ENCODE data around the gene SPOUT1. TPM values are rescaled to one million over a fixed set of nuclear protein-coding genes. Genes with fewer than 3 reads are reported as not detected.

The SPOUT1 gene
- total RNA-seq, 1 experiment from 2014 or later = 59.6 TPM

DNA sequence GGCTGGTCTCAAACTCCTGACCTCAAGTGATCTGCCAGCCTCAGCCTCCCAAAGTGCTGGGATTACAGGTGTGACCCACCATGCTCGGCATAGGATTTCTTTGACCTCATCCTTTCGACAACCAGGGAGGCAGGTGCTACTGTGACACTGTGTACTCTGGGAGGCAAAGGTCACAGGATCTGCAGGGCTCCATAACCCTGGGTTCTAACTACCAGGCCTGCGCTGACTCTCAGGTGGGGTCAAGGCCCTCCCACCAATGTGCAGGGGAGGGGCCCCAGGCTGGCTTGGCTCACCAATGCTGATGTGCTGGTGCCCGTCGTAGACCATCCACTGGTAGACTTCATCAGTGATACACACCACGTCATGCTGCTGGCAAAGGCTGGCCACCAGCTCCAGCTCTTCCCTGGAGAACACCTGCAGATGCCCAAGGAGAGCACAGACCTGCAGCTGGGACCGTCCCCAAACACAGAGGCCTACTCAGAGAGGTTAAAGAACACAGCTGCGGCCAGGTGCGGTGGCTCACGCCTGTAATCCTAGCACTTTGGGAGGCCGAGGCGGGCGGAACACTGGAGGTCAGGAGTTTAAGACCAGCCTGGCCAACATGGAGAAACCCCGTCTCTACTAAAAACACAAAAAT, 7.0 kb upstream of the SPOUT1 start:
- Histone ChIP-seq H2AFZ (no peak overlapping the region), H3K4me2 (no peak overlapping the region), H3K27ac (no peak overlapping the region), H4K20me1 (ENCODE audit: insufficient read depth) (no peaks in the 10 kb centered on the region), H3K9me2 (ENCODE audit: insufficient read depth) (no peaks in the 10 kb centered on the region), H3K4me3 (no peak overlapping the region), H3K4me1 (replicated peaks; ENCODE audit: insufficient read depth) (no peaks in the 10 kb centered on the region), H3K36me3 (ENCODE audit: low read depth) (no peaks in the 10 kb centered on the region), H3K79me2 (ENCODE audit: low read depth) (no peaks in the 10 kb centered on the region), H3K9me3 (ENCODE audit: insufficient read depth, low read depth) (no peaks in the 10 kb centered on the region), H3K27me3 (ENCODE audit: insufficient read depth, low read depth) (no peaks in the 10 kb centered on the region), H3F3A (ENCODE audit: insufficient read depth, low read depth) (0 out of 2 replicates have a peak, but pooled peaks cover 5% of the 10 kb centered on the region)
- ChIA-PET CTCF (no interaction called here), POLR2A (ENCODE audit: unreplicated experiment) (no interaction called here)
- BruUV-seq (replicated peaks) = no TSS peak
- TF ChIP-seq CTCF (conservative IDR thresholded peaks at IDR 0.05) (no peak), EZH2 (IDR thresholded peaks at IDR 0.05; ENCODE audit: low read depth) (no peak)
- intact Hi-C loops (cut with micrococcal nuclease; ENCODE audit: unreplicated experiment) = no loop called here
- DNase-seq = no peak

DNA sequence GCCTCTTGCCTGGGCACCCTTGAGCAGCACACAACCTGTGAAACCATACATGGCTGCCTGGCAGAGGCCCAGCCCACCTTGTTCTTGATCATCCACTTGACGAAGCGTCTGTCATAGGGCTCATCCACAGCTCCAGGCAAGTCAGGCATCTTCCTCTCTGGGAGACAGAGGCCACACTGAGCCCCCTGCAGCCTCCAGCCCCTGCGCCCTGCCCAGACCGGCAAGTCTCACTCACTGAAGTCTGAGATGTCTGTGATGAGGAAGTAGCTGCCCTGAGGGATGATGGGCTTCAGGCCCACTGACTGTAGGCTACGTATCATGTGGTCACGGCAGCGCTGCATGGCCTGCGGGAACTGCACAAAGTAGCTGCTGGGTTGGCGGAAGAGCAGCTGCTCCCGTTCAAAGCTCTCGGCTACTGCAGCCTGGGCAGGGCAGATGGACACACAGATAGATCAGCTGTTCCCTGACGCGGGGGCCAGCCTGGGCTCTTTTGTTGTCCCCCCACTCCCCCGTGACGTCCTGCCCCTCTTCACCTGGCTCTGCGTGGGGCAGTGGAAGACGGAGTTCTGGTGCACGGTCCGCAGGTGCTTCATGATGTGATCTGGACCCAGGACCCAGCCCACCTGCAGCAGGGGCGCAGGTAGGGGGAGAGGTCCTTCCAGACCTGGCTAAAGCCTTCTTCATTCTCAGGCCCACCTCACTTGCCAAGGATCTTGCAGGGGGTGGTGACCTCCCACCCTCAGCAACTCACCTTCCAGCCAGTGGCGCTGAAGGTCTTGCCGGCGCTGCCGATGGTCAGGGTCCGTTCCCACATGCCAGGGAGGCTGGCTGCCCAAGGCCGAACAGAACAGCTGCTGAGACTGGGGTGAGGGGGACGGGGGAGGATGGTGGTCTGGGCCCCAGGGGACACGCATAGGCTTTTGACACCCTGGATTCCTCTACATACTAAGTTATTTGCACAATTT, 5.9 kb upstream of the SPOUT1 start:
- H3K27me3 ChIP-seq (ENCODE audit: insufficient read depth, low read depth) = no peaks in the 10 kb centered on the region
- H3K9me3 ChIP-seq (ENCODE audit: insufficient read depth, low read depth) = no peaks in the 10 kb centered on the region
- ChIA-PET POLR2A (ENCODE audit: unreplicated experiment) (no interaction called here), CTCF (no interaction called here)
- H3F3A ChIP-seq (ENCODE audit: insufficient read depth, low read depth) = peaks cover 6% of the 10 kb centered on the region; the same call in 1 of the 2 replicates
- H3K4me2 ChIP-seq = no peak overlapping the region
- H2AFZ ChIP-seq = no peak overlapping the region
- H3K79me2 ChIP-seq (ENCODE audit: low read depth) = no peaks in the 10 kb centered on the region
- H3K9me2 ChIP-seq (ENCODE audit: insufficient read depth) = no peaks in the 10 kb centered on the region
- H3K36me3 ChIP-seq (ENCODE audit: low read depth) = no peaks in the 10 kb centered on the region
- H3K27ac ChIP-seq = no peak overlapping the region
- H4K20me1 ChIP-seq (ENCODE audit: insufficient read depth) = no peaks in the 10 kb centered on the region
- H3K4me1 ChIP-seq (replicated peaks; ENCODE audit: insufficient read depth) = no peaks in the 10 kb centered on the region
- TF ChIP-seq CTCF (conservative IDR thresholded peaks at IDR 0.05) (no peak), EZH2 (IDR thresholded peaks at IDR 0.05; ENCODE audit: low read depth) (no peak)
- intact Hi-C loops (cut with micrococcal nuclease; ENCODE audit: unreplicated experiment) = no loop called here
- BruUV-seq (replicated peaks) = no TSS peak
- no peak for DNase-seq
- H3K4me3 ChIP-seq = no peak overlapping the region

- ChIA-PET POLR2A (ENCODE audit: unreplicated experiment) (no interaction called here), CTCF (no interaction called here)
- intact Hi-C loops (cut with micrococcal nuclease; ENCODE audit: unreplicated experiment) = no loop called here
- no peak overlapping the region for H2AFZ ChIP-seq
- no peak overlapping the region for H3K27ac ChIP-seq
- TF ChIP-seq CTCF (conservative IDR thresholded peaks at IDR 0.05) = no peak
- TF ChIP-seq EZH2 (IDR thresholded peaks at IDR 0.05; ENCODE audit: low read depth) = no peak
- H3K9me2 ChIP-seq (ENCODE audit: insufficient read depth) = no peaks in the 10 kb centered on the region
- H3K4me1 ChIP-seq (replicated peaks; ENCODE audit: insufficient read depth) = peaks cover 2% of the 10 kb centered on the region
- no peaks in the 10 kb centered on the region for H3K9me3 ChIP-seq (ENCODE audit: insufficient read depth, low read depth)
- no peak for DNase-seq
- no peaks in the 10 kb centered on the region for H3K27me3 ChIP-seq (ENCODE audit: insufficient read depth, low read depth)
- no peaks in the 10 kb centered on the region for H4K20me1 ChIP-seq (ENCODE audit: insufficient read depth)
- H3K36me3 ChIP-seq (ENCODE audit: low read depth) = no peaks in the 10 kb centered on the region
- BruUV-seq (replicated peaks) = no TSS peak
- no peak overlapping the region for H3K4me2 ChIP-seq
- H3K4me3 ChIP-seq = no peak overlapping the region
- H3F3A ChIP-seq (ENCODE audit: insufficient read depth, low read depth) = peaks cover 11% of the 10 kb centered on the region; the same call in 1 of the 2 replicates
- peaks cover 6% of the 10 kb centered on the region for H3K79me2 ChIP-seq (ENCODE audit: low read depth)
These were observed 4.1 kb upstream of the SPOUT1 start for GRCh38 chr9:128833696-128834095.
